NOMO-1 treated with DMSO at 0.1 percent for 48 hours (cell line): Measurements from ENCODE around the gene RPS14.
"Not testable (repeated sequence)": the region's sequence is repeated elsewhere in the genome, so short reads cannot be mapped to it uniquely, and the experiment has no call there.

Experiments used
- DNase-seq: peaks from one replicate; lab custom pipeline; 2025; ENCODE audit not compliant: unreplicated experiment; lab: John Stamatoyannopoulos, UW

Gene RPS14

GRCh38 chr5:150413902-150414790 is 35.4 kb downstream of the RPS14 start:
- DNase-seq: not testable (repeated sequence)

- no peak for DNase-seq
Measured at GRCh38 chr5:150413176-150413901, 36.2 kb downstream of the RPS14 start.

DNA sequence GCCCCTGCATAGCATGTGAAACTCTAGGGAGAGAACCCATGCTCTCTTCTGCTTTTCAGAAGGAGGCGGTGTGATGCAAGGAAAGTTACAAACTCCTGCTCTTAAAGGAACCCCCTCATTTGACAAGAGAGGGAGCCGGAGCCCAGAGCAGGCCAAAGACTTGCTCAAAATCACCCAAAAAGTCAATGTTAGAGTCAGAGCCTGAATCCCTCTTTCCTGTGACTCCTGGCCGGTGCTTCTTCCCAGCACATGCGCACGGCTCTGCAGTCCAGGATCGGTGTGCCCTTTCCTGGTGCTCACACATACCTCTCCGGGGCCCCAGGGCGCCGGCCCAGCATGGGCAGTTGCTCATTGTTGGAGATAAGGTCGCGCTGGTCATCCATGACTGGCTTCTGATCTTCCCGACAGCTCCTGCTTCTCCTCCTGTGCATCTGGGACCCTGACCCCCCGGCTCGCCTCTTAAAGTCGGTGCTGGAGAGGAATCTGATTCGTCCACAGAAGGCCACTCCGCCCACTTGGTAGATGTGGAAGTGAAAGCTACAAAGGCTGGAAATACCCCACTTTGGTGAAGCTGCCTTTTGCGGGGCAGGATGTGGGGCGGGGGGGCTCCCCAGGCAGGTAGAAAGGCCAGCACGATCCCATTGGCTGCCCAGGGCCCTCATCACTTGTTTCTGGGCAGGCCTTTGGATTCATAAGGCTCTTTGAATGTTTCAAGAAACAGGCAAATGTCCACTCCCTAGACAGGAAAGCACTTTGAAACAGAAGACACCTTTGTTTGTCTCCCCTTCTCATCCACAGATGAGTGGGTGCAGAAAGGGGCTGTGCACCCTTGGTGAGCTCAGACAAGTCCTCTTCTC is 37.0 kb downstream of the RPS14 start, which contains the start of gene CD74:
Gene CD74, minus strand, starts transcription at position 592 of the 857 bp plus-strand sequence. Its CDS starts 161 bp downstream, at position 431.
- peak; percentile 98 for DNase-seq

DNA sequence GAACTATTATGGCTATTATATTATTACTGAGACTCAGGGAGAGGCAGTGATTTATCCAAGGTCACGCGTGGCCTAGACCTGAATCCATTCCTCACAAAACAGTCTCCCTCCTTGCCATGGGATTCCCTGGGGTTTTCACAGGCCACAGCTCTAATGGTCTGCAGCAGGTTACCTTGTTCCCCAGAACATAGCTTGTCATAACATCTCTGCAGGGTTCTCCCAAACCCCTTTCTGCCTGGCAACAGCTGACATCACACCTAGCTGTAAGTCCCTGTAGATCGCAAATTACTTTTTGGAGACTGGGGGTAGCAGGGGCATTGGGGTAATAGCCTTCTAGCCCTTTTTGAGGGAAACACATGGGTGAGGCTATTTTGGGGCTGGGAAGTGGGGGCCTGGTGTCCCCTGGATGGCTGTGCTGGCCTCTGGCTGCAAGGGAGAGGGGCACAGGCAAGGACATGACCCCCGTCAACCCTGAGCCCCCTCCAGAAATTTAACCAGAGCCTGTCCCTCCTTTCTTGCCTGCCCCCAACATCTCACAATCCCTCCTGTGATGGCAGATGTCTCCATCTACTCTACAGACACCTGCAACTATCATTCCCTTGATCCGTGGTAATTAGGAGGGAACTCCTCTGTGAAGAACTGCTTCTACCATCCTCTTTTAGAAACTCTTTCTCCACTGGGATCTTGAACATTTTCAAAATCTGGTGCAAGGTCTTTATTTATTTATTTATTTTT is 38.1 kb downstream of the RPS14 start:
- peak; percentile 82 for DNase-seq

DNA sequence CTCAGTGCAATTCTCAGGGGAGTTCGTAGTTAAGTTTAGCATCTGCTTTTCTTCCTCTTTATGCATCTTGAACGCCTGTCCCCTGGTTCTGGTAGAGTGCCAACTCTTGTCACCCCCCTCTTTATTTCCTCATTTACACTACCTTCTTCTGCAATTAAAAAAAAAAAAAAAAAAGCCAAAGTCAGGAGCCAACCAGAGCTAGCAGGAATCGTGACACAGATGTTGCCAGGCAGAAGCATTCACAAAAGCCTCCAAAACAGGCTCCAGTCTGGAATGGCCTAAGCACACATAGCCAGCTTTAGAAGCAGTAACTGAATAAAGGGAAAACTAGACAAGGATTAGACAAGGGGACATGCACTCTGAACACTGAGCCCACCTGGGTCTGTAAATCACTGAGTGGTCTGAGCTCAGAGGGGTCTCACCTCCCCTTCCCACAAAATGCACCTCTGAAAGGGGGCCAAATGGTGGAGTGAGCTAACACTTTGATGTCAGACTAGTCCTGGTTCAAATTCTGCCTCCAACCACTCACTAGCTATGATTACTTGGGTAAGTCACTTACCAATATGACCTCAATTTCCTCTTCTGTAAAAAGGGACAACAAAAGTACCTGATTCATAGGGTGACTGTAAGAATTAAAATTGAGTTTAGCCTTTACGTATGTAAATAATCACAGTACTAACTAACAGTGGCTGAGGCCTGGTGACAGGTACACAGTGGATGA is 38.9 kb downstream of the RPS14 start:
- DNase-seq: peak; percentile 98

GRCh38 chr5:150409638-150410523 is 39.7 kb downstream of the RPS14 start:
- peak; percentile 85 for DNase-seq

DNA sequence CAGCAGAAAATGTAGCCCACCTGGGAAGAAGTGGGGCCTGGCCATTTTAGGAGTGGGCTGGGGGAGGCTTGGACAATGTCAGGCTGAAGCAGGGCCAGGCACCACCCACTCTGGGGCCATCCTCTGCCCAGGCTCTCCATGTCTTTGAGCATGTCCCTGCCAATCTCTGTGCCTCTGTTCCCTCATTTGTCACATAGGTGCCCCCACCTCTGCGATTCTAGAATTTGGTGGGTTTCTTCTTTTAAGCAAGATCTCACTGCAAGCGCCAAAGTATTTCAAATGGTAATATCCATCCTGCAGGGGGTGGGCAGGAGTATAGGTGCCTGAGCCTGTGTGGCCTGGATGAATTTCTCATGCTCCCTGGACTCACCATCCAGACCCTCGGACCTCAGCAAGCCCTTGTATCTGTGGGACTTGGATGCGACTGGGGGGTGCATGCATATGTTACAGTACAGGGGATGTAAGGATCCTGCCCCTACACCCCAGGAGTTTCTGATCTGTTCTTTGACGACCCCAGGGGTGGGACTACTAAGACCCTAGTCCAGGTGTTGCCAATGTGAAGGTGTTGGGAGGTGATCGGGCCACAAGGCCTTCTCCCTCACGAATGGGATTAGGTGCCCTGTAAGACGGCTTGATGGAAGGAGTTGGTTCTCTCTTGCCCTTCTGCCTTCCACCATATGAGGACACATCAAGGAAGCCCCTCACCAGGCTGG is 41.2 kb downstream of the RPS14 start:
- DNase-seq: no peak

DNA sequence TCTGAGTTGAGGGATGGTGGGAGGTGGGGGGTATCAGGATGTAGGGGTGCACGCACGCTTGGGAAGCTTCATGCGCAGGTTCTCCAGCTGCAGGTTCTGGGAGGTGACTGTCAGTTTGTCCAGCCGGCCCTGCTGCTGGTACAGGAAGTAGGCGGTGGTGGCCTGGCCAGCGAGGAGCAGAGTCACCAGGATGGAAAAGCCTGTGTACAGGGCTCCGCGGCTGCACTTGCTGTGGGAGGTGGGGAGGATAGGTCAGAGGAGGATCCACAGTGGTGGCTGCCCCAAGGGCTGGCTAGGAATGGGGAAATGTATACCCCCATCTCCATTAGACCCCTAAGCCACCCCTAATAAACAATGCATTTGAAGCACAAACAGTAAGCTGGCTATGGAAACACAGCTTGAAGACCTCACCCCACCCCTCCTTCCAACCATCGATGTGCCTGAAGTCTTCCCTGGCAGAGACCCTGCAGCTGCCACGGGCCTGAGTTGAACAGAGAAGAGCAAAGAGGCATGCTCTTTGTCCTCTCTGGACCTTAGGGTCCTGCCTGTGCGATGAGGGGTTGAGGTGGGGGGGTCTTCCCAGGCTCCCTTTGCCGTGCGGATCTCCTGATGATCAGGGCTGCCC is 42.3 kb downstream of the RPS14 start:
- DNase-seq: no peak

DNA sequence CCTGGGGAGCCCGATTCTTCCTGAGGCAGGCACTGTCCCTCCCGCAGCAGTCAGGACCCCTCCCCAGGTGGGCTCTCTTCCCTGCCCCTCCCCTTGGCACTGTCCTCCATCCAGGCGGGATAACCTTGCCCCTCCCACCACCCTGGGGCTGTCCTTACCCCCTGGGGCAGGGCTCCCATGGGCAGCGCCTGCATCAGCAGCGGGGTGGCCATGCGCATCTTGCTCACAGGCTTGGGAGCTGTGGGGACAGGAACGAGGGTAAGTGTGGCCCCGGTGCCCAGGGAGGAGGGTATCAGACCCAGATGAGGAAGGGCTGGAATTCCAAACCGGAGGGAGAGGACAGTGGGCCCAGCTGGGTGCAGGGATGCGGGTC is 42.8 kb downstream of the RPS14 start:
- DNase-seq: no peak

DNA sequence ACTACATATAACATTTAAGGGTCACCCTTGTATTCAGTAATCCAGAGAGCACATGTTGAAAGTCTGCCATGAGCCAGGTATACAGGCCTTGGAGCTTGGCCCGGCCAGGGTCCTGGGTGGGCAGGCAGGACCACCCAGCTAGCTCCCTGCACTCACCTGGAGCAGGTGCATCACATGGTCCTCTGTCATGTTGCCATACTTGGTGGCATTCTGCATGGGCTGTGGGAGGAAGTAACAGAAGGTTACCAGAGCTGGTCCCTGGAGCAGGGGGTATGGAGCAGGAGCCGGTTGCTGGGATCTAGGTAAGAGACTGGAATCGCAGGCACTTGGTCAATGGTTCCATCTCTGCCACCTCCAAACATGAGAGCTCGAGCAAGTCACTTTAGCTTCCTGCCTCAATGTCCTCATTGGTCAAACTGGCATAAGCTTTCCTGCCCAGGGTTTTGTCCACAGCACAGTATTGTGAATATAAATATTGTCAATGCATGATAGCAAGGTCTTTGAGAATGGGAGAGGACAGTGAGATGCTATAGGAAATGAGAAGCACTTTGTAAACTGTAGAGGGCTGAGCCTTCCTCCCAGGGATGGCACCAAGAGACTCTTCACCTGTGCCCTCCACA is 43.3 kb downstream of the RPS14 start:
- no peak for DNase-seq

- no peak for DNase-seq
Measured at GRCh38 chr5:150404941-150405816, 44.4 kb downstream of the RPS14 start.

GRCh38 chr5:150404535-150404934 is 45.0 kb downstream of the RPS14 start:
- DNase-seq: no peak

- no peak for DNase-seq
Measured at GRCh38 chr5:150404121-150404520, 45.4 kb downstream of the RPS14 start.

GRCh38 chr5:150402901-150403342 is 46.6 kb downstream of the RPS14 start:
- DNase-seq: no peak

GRCh38 chr5:150402229-150402773 is 47.2 kb downstream of the RPS14 start:
- no peak for DNase-seq
